Activated naive CD8-positive, alpha-beta T cell treated with anti-CD3 and anti-CD28 coated beads, Interleukin-2, amount 10 ng/mL, durations not matched to agents 7 days and 5 days (primary cell): ENCODE measurements around the gene SHB. TPM values are rescaled to one million over a fixed set of nuclear protein-coding genes. Genes with fewer than 3 reads are reported as not detected.
"Not testable (repeated sequence)": the region's sequence is repeated elsewhere in the genome, so short reads cannot be mapped to it uniquely, and the experiment has no call there.

ENCODE experiments used
- ATAC-seq: fragments of 150-1000 bp; cut with Tn5 transposase; one replicate; pipeline ENCODE4 v1.10.0; 2021; ENCODE audit warnings: low read depth, moderate library complexity
- POLR2A ChIA-PET: fragments of 350-600 bp; sonication (Branson Sonifier 250); formaldehyde crosslinking; loops from one replicate; lab custom pipeline; 2021; ENCODE audit warnings: antibody characterized with exemption; lab: Charles Lee
- DNase-seq: peaks from one replicate; pipeline ENCODE4 v3.0.0; 2021
- H3K27ac Mint-ChIP-seq: one replicate; pipeline ENCODE4 v1.8.0; 2022; ENCODE audit warnings: mild to moderate bottlenecking, mixed read lengths
- H3K27me3 Mint-ChIP-seq: one replicate; pipeline ENCODE4 v1.8.0; 2022; ENCODE audit warnings: mild to moderate bottlenecking, moderate library complexity, mixed read lengths
- H3K36me3 Mint-ChIP-seq: one replicate; pipeline ENCODE4 v1.8.0; 2021; ENCODE audit warnings: mild to moderate bottlenecking, mixed read lengths
- H3K4me1 Mint-ChIP-seq: one replicate; pipeline ENCODE4 v1.8.0; 2021; ENCODE audit warnings: mixed read lengths
- H3K4me3 Mint-ChIP-seq: one replicate; pipeline ENCODE4 v1.8.0; 2022; ENCODE audit warnings: mild to moderate bottlenecking, moderate library complexity, mixed read lengths
- H3K9me3 Mint-ChIP-seq: one replicate; pipeline ENCODE4 v1.8.0; 2021; ENCODE audit warnings: mixed read lengths
- total RNA-seq, 2 experiments: library from RNA; stranded (reverse); gene quantifications; one replicate each; pipeline ENCODE4 v1.2.3, GENCODE V29; 2021

SHB gene
- total RNA-seq, 2 experiments from 2014 or later = 0.78 to 1.1 TPM

GRCh38 chr9:37913480-37914153 is 155.4 kb downstream of the SHB start:
- POLR2A ChIA-PET = interaction anchor here (0.7 to 1.3 kb wide), 2 partner anchors 9 to 155 kb away, joined by 3 to 4 read pairs; no protein-coding TSS in a partner anchor
- no peaks in the 10 kb centered on the region for H3K4me1 Mint-ChIP-seq
- no peaks in the 10 kb centered on the region for H3K36me3 Mint-ChIP-seq
- H3K9me3 Mint-ChIP-seq = no peaks in the 10 kb centered on the region
- H3K27ac Mint-ChIP-seq = no peak overlapping the region
- peak; percentile 82 for DNase-seq
- ATAC-seq = peak; percentile 77
- H3K27me3 Mint-ChIP-seq = no peaks in the 10 kb centered on the region
- H3K4me3 Mint-ChIP-seq = no peak overlapping the region

- Mint-ChIP-seq H3K4me3 (no peak overlapping the region), H3K27ac (no peak overlapping the region), H3K27me3 (peaks cover 4% of the 10 kb centered on the region), H3K9me3 (no peaks in the 10 kb centered on the region), H3K4me1 (no peaks in the 10 kb centered on the region), H3K36me3 (no peaks in the 10 kb centered on the region)
- DNase-seq (no peak), ATAC-seq (no peak)
- POLR2A ChIA-PET = no interaction called here
Observed at GRCh38 chr9:37911271-37911681, 157.8 kb downstream of the SHB start.

GRCh38 chr9:37910271-37910670 is 158.8 kb downstream of the SHB start:
- Mint-ChIP-seq H3K36me3 (no peaks in the 10 kb centered on the region), H3K4me3 (no peak overlapping the region), H3K9me3 (no peaks in the 10 kb centered on the region), H3K27ac (no peak overlapping the region), H3K4me1 (peaks cover under 1% of the 10 kb centered on the region), H3K27me3 (peaks cover 6% of the 10 kb centered on the region)
- POLR2A ChIA-PET = no interaction called here
- DNase-seq (no peak), ATAC-seq (no peak)

DNA sequence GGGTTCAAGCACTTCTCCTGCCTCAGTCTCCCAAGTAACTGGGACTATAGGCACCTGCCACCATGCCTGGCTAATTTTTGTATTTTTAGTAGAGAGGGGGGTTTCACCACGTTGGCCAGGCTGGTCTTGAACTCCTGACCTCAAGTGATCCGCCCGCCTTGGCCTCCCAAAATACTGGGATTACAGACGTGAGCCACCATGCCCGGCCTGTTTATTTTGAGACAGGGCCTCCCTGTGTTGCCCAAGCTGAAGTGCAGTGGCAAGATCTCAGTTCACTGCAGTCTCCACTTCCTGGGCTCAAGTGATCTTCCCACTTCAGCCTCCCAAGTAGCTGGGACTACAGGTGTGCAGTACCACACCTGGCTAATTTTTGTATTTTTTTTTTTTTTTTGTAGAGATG is 159.2 kb downstream of the SHB start:
- DNase-seq, H3K27me3 Mint-ChIP-seq, H3K9me3 Mint-ChIP-seq, ATAC-seq, H3K4me1 Mint-ChIP-seq, H3K27ac Mint-ChIP-seq, H3K4me3 Mint-ChIP-seq, H3K36me3 Mint-ChIP-seq, POLR2A ChIA-PET: not testable (repeated sequence)

DNA sequence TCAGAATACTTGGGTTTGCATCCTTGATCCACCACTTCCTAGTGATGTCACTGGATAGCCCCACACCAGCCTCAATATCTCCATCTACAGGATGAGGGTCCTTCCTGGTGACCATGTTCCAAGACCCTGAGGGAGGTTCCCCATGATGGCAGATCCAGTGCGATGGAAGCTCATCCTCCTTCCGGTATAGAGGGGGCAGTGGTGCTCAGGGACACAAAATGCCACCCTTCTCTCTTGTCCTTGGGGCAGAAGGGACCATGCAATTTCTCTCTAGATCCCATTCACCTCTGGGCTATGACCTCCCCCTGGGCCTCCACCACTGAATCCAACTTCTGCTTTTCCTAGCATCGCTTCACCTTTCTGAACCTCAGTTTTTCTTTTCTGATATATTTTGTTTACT is 159.7 kb downstream of the SHB start:
- POLR2A ChIA-PET = no interaction called here

DNA sequence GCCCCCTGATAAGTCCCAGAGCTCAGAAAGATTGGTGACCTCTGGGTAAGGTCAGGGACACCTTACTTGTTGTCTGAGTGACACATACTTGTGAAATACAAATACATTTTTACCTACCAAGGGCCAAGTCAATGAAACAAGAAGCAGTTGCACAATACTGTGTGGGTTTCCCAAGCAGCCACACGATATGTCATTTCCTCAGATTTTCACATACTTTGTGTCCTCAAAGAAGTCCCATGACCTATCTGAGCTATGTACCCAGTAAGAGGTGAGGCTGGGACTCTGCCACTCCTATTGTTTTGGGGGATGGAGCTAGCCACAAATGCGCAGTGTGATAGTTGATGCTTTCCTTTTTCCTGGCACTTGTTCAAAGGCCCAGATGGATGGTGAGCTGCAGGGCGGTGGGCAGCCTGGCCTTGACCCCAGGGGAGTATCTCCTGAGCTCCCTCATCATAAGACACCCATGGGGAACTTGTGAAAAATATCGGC is 160.3 kb downstream of the SHB start:
- Mint-ChIP-seq H3K27ac (no peak overlapping the region), H3K4me1 (peaks cover 8% of the 10 kb centered on the region), H3K4me3 (no peak overlapping the region), H3K27me3 (peaks cover 6% of the 10 kb centered on the region), H3K36me3 (no peaks in the 10 kb centered on the region), H3K9me3 (no peaks in the 10 kb centered on the region)
- DNase-seq (no peak), ATAC-seq (no peak)
- POLR2A ChIA-PET = no interaction called here

More for the DNA sequence above, 159.7 kb downstream of the SHB start:
- Mint-ChIP-seq H3K4me3 (no peak overlapping the region), H3K27me3 (peaks cover 6% of the 10 kb centered on the region), H3K4me1 (peaks cover 8% of the 10 kb centered on the region), H3K9me3 (no peaks in the 10 kb centered on the region), H3K36me3 (no peaks in the 10 kb centered on the region), H3K27ac (no peak overlapping the region)
- no peak for ATAC-seq
- DNase-seq = no peak

DNA sequence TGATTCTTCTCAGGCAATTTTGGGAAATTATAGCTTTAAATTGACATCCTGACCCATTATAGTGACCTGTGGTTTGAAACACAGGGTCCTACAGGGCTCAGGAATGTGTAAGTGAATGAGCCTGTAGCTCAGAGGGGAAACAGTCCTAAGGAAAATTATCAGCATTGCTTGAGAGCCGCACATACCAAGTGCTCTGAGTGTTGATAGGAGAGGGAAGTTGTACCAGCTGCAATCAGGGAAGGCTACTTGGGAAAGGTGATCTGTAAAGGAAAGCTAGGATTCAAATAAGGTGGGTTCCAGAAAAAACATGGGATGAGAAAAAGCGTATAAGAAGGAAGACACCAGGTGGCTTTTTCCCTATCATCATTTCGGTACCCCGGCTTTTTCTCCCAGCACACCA is 160.7 kb downstream of the SHB start:
- H3K4me3 Mint-ChIP-seq = no peak overlapping the region
- no peak overlapping the region for H3K27ac Mint-ChIP-seq
- POLR2A ChIA-PET = no interaction called here
- no peaks in the 10 kb centered on the region for H3K9me3 Mint-ChIP-seq
- H3K4me1 Mint-ChIP-seq = peaks cover 8% of the 10 kb centered on the region
- no peak for ATAC-seq
- peaks cover 6% of the 10 kb centered on the region for H3K27me3 Mint-ChIP-seq
- no peaks in the 10 kb centered on the region for H3K36me3 Mint-ChIP-seq
- no peak for DNase-seq

- no peaks in the 10 kb centered on the region for H3K9me3 Mint-ChIP-seq
- peak overlapping the region; percentile 6 for H3K4me3 Mint-ChIP-seq
- peaks cover 21% of the 10 kb centered on the region for H3K4me1 Mint-ChIP-seq
- POLR2A ChIA-PET = no interaction called here
- peaks cover 6% of the 10 kb centered on the region for H3K27me3 Mint-ChIP-seq
- DNase-seq (no peak), ATAC-seq (no peak)
- H3K36me3 Mint-ChIP-seq = no peaks in the 10 kb centered on the region
- H3K27ac Mint-ChIP-seq = peak overlapping the region; percentile 59
Observed at GRCh38 chr9:37906312-37907239, 162.5 kb downstream of the SHB start.

- Mint-ChIP-seq H3K27me3 (peaks cover 6% of the 10 kb centered on the region), H3K36me3 (no peaks in the 10 kb centered on the region), H3K9me3 (no peaks in the 10 kb centered on the region), H3K27ac (peak overlapping the region; percentile 59), H3K4me1 (peaks cover 21% of the 10 kb centered on the region), H3K4me3 (no peak overlapping the region)
- POLR2A ChIA-PET = no interaction called here
- DNase-seq = no peak
- no peak for ATAC-seq
Observed at GRCh38 chr9:37905776-37906175, 163.3 kb downstream of the SHB start.

- peak overlapping the region; percentile 90 for H3K4me3 Mint-ChIP-seq
- peaks cover 21% of the 10 kb centered on the region for H3K4me1 Mint-ChIP-seq
- DNase-seq (no peak), ATAC-seq (no peak)
- H3K27ac Mint-ChIP-seq = peak overlapping the region; percentile 60
- no peaks in the 10 kb centered on the region for H3K9me3 Mint-ChIP-seq
- H3K27me3 Mint-ChIP-seq = peaks cover 6% of the 10 kb centered on the region
- POLR2A ChIA-PET = no interaction called here
- peaks cover 2% of the 10 kb centered on the region for H3K36me3 Mint-ChIP-seq
Observed at GRCh38 chr9:37905131-37905505, 163.9 kb downstream of the SHB start.

- ATAC-seq = no peak
- POLR2A ChIA-PET = interaction anchor here (1.0 kb wide), 1 partner anchor 9 kb away, joined by 4 read pairs; no protein-coding TSS in a partner anchor
- H3K27me3 Mint-ChIP-seq = peaks cover 6% of the 10 kb centered on the region
- DNase-seq = no peak
- H3K27ac Mint-ChIP-seq = peak overlapping the region; percentile 90
- no peaks in the 10 kb centered on the region for H3K9me3 Mint-ChIP-seq
- H3K4me3 Mint-ChIP-seq = peak overlapping the region; percentile 90
- peaks cover 21% of the 10 kb centered on the region for H3K4me1 Mint-ChIP-seq
- peaks cover 2% of the 10 kb centered on the region for H3K36me3 Mint-ChIP-seq
Observed at GRCh38 chr9:37904445-37905130, 164.4 kb downstream of the SHB start.

- Mint-ChIP-seq H3K27ac (peak within 1 kb of the TSS; percentile 90), H3K36me3 (peaks cover 2% of the 10 kb centered on the region), H3K4me3 (peak within 1 kb of the TSS; percentile 90), H3K27me3 (peaks cover 6% of the 10 kb centered on the region), H3K9me3 (no peaks in the 10 kb centered on the region), H3K4me1 (peaks cover 21% of the 10 kb centered on the region)
- ATAC-seq (peak; percentile 86), DNase-seq (peak; percentile 98)
- POLR2A ChIA-PET = interaction anchor here (0.7 to 2.8 kb wide), 5 partner anchors 10 to 438 kb away, joined by 3 to 12 read pairs (median 4); partner anchors contain the start of genes DCAF10 and EXOSC3
Observed at GRCh38 chr9:37903647-37904444, 165.2 kb downstream of the SHB start, which contains the start of gene SLC25A51. TSS of gene SLC25A51 (minus strand) at chr9:37904127. CDS start at chr9:37888550, 15,577 bp downstream.
